ENCODE measurements around the gene GAST. TPM values are rescaled to one million over a fixed set of nuclear protein-coding genes. Genes with fewer than 3 reads are reported as not detected.

Gene GAST
- total RNA-seq, 1 experiment from 2014 or later: not detected

DNA sequence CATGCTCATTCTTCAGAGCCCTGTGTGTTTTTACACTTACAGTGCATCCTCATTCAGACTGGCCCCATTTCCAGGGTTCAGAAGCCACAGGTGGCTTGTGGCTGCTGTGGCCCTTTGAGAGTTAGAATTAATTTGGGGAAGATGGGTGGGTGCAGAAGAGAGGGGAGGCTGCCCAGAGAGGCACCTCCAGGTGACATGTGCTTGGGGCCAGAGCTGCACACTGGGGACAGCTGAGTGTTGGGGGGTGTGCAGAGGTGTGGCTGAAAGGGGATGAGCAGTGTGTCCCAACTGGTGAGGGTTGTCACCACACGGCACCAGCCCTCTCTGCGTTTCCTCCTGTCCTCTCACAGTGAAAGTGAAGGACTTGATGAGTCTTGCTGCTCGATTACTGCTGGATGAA is 30.4 kb upstream of the GAST start:
- Histone ChIP-seq H3K14ac (ENCODE audit: insufficient read depth, low read length) (no peak overlapping the region; the same call in 1 of the 2 replicates), H3K18ac (ENCODE audit: insufficient read length, low read depth, low read length) (no peak overlapping the region), H3K9me3 (ENCODE audit: control insufficient read depth, low read depth, low read length) (no peaks in the 10 kb centered on the region), H4K20me1 (ENCODE audit: control insufficient read depth, insufficient read depth, insufficient read length) (no peaks in the 10 kb centered on the region), H2BK5ac (ENCODE audit: insufficient read length, low read length) (no peak overlapping the region), H4K5ac (ENCODE audit: insufficient read length, low read depth, low read length) (no peak overlapping the region), H2BK120ac (ENCODE audit: low read depth, low read length, poor library complexity, severe bottlenecking) (no peak overlapping the region), H3K23ac (ENCODE audit: insufficient read length, low read depth, low read length) (no peak overlapping the region), H3K27me3 (ENCODE audit: insufficient read depth, low read length) (no peaks in the 10 kb centered on the region), H3K79me2 (ENCODE audit: insufficient read depth, low read length) (no peaks in the 10 kb centered on the region), H2BK12ac (ENCODE audit: insufficient read length, low read depth, low read length) (no peak overlapping the region), H4K8ac (replicated peaks; ENCODE audit: insufficient read length, low read depth, low read length) (no peak overlapping the region), H2AK5ac (ENCODE audit: insufficient read length, low read length) (no peak overlapping the region), H3K4me2 (ENCODE audit: insufficient read depth, insufficient read length, low read length) (no peak overlapping the region), H2BK15ac (ENCODE audit: low read depth, low read length) (no peak overlapping the region), H2BK20ac (ENCODE audit: low read depth, low read length, poor library complexity, severe bottlenecking) (no peak overlapping the region), H3T11ph (ENCODE audit: low read length) (no peak overlapping the region), H2AFZ (ENCODE audit: low read length) (no peak overlapping the region), H3K79me1 (ENCODE audit: insufficient read depth, low read depth, low read length, poor library complexity, severe bottlenecking) (no peaks in the 10 kb centered on the region), H3K4ac (ENCODE audit: low read depth, low read length) (no peak overlapping the region), H3K56ac (ENCODE audit: insufficient read length, low read depth, low read length) (no peak overlapping the region), H3K9ac (ENCODE audit: extremely low read depth, insufficient read length, low read length) (no peak overlapping the region), H3K23me2 (ENCODE audit: insufficient read length, low read depth, low read length, poor library complexity, severe bottlenecking) (no peaks in the 10 kb centered on the region), H3K27ac (ENCODE audit: insufficient read length, low read depth, low read length) (no peak overlapping the region), H4K91ac (ENCODE audit: insufficient read length, low read depth, low read length) (no peak overlapping the region), H3K4me1 (ENCODE audit: insufficient read depth, low read length) (no peaks in the 10 kb centered on the region)
- H3K9me3 Mint-ChIP-seq: peaks cover 5 to 11% of the 10 kb centered on the region in 2 experiments; a peak in 3 of 5 replicates
- H3K36me3 Mint-ChIP-seq (ENCODE audit: insufficient read depth in 1 of 3, low read depth in 3 of 3): peaks cover 0 to 5% (median 0%) of the 10 kb centered on the region in 3 experiments; a peak in 2 of 7 replicates
- H3K4me3 Mint-ChIP-seq: no peak overlapping the region
- DNase-seq: no peak
- peak overlapping the region in 1 of 3 experiments; percentile 57; a peak in 1 of 7 replicates for H3K27ac Mint-ChIP-seq
- TF ChIP-seq, protein P1, sequence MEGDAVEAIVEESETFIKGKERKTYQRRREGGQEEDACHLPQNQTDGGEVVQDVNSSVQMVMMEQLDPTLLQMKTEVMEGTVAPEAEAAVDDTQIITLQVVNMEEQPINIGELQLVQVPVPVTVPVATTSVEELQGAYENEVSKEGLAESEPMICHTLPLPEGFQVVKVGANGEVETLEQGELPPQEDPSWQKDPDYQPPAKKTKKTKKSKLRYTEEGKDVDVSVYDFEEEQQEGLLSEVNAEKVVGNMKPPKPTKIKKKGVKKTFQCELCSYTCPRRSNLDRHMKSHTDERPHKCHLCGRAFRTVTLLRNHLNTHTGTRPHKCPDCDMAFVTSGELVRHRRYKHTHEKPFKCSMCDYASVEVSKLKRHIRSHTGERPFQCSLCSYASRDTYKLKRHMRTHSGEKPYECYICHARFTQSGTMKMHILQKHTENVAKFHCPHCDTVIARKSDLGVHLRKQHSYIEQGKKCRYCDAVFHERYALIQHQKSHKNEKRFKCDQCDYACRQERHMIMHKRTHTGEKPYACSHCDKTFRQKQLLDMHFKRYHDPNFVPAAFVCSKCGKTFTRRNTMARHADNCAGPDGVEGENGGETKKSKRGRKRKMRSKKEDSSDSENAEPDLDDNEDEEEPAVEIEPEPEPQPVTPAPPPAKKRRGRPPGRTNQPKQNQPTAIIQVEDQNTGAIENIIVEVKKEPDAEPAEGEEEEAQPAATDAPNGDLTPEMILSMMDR (conservative IDR thresholded peaks at IDR 0.05): no peak
- WGBS (ENCODE audit: extremely low coverage, insufficient read length, low lambda C conversion rate): no CpG with 5 or more reads among the region's 3 CpGs
- peaks cover 9% of the 10 kb centered on the region for H3K27me3 Mint-ChIP-seq (ENCODE audit: low read depth)
- H3K4me1 Mint-ChIP-seq: peaks cover 18 to 39% of the 10 kb centered on the region in 2 experiments
